HG02571 (cell line): ENCODE results near the gene DHRS11.

Source experiments
- ATAC-seq: cut with Tn5 transposase; IDR thresholded peaks from one replicate; pipeline ENCODE4 v1.9.1; 2021; ENCODE audit warnings: mild to moderate bottlenecking, moderate library complexity; ENCODE audit not compliant: unreplicated experiment

The DHRS11 gene

GRCh38 chr17:36647636-36648035 is 56.0 kb downstream of the DHRS11 start:
- no peak for ATAC-seq

DNA sequence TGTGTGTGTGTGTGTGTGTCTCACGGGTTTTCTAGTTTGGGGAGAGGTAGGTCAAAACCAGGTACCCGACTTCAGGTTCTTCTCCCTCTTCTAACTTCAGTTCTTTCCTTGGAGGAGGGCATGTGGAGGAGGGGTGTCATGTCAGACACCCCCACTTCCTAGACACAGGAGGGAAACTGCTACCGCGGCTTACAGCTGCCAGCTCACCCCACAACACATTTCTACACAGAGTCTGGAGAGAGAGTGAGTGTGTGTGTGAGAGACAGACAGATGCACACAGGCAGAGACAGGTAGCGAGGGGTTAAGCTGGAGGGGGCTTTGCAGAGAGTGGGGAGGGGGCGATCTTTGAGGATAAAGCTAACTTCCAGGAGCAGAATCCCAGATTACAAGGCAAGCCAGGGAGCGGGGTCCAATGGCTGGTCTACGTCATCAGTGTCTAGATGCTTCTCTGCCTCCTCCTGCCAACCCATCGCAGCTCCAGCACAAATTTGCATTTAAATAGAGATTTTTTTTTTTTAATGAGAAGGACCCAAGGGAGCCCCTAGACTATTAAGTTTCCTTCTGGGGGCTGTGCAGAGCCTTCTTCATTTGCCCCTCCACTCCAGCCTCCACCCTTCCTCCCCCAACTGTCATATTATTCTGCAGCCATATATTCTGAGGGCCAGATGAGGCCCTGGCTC is 58.6 kb downstream of the DHRS11 start:
- no peak for ATAC-seq
